Activated CD4-positive, CD25-positive, alpha-beta regulatory T cell treated with anti-CD3 and anti-CD28 coated beads, Interleukin-2, amount 50 U/mL, for 24 hours (primary cell): ENCODE results near the gene KCNK17.
A peak's percentile ranks its signal among the peaks of the same experiment; 100 is the strongest.

Source experiments
- ATAC-seq, 2 donors: fragments of 150-1000 bp; cut with Tn5 transposase; one replicate each; pipeline ENCODE4 v1.10.0; 2021; ENCODE audit warnings: mild to moderate bottlenecking in 1 of 2, moderate library complexity in 1 of 2

The KCNK17 gene

DNA sequence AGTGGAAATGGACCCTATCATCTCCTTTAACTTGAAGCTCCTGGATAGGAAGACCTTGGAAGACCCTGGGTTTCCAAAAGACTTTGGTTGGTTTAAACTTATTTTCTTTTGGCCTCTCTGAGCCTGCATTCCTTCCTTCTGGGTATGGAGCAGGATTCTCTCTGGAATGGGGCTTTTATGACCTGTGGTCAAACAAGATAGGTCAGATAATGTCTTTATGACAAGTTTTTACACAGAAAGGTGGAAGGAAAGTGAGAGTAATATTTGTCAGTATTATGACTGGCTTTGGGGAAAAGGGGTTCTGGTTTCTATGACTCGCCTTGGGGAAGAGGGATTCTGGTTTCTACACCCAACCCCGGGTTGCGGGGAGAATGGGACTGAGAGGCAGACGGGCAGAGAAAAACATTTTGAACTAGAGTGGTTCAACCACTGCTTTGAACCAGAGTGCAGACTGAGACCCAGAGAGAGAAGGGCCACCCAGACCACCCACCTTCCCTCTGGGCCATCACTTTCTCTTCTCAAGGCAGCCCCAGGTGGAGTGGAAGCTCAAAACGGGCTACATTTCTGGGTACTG, 47.4 kb downstream of the KCNK17 start:
- ATAC-seq = no peak

GRCh38 chr6:39266375-39266774, 47.8 kb downstream of the KCNK17 start:
- ATAC-seq = no peak

GRCh38 chr6:39263303-39264037, 50.7 kb downstream of the KCNK17 start:
- peak in 1 of 2 donors; percentile 78 for ATAC-seq

DNA sequence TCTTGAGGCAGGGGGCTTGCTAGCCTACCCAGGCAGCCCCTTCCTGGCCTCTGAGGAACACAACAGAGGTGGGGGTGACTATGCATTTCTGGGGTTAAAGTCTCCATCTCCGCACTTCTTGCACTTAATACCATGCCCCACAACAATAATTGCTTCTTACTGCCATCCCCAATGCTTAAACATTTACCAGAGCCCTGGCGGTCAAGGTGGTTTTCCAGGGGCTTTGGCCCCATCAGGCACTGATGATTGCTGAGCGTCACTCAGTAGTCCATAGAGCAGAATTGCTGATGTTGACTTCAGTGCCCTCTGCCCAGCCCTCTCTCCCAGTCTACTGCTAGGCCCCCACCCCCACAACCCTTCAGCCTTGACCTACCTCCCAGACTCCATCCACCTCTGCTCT, 52.5 kb downstream of the KCNK17 start:
- ATAC-seq = no peak

- ATAC-seq = no peak
Measured at GRCh38 chr6:39260953-39261352, 53.3 kb downstream of the KCNK17 start.

- ATAC-seq = no peak
Measured at GRCh38 chr6:39260456-39260855, 53.8 kb downstream of the KCNK17 start.

GRCh38 chr6:39256294-39256940, 57.8 kb downstream of the KCNK17 start:
- ATAC-seq = no peak

DNA sequence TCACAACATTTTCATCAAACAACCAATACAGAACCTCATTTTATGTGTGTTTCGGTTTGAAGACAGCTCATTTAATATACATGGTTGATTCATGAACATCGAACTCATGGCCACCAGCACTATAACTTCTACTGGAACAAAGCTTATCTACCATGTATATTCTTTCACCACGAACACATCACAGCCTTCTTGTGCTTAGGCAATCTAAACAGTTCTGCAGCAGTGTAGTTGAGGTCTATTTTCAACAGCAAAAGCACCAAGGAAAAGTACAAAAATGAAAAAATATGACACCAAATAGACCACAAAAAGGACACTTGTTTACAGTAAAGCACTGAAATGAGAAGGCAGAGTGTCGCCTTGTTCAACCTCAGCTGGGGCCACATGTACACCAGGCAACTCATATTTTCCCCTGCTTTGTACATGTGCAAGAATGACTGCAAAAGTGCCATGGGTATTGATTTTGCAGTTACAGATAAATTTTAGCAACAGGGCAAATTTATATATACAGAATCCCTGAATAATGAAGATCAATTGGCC, 59.2 kb downstream of the KCNK17 start:
- no peak for ATAC-seq

DNA sequence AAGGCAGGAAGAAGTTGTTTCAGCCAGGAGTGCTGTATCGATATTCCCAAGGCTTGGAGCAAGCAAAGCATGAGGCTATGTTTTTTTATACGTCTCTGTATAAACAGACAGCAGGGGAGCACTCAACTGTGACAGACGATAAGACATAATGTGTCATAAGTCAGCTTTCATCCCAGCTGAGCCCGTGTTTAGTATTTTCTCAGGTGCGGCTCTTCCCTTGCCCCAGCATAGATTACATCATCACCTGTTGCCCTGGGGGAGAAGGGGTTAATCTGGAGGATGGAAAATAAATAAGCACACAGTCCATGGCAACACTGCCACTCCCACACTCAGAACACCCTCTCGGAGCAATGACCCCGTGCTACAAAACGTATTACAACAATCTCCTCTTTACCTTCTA, 62.8 kb downstream of the KCNK17 start:
- no peak for ATAC-seq

GRCh38 chr6:39250507-39250906, 63.7 kb downstream of the KCNK17 start:
- ATAC-seq = no peak

- ATAC-seq = no peak
Measured at GRCh38 chr6:39249278-39249677, 64.9 kb downstream of the KCNK17 start.
